ENCODE results near the gene PDAP1.

DNA sequence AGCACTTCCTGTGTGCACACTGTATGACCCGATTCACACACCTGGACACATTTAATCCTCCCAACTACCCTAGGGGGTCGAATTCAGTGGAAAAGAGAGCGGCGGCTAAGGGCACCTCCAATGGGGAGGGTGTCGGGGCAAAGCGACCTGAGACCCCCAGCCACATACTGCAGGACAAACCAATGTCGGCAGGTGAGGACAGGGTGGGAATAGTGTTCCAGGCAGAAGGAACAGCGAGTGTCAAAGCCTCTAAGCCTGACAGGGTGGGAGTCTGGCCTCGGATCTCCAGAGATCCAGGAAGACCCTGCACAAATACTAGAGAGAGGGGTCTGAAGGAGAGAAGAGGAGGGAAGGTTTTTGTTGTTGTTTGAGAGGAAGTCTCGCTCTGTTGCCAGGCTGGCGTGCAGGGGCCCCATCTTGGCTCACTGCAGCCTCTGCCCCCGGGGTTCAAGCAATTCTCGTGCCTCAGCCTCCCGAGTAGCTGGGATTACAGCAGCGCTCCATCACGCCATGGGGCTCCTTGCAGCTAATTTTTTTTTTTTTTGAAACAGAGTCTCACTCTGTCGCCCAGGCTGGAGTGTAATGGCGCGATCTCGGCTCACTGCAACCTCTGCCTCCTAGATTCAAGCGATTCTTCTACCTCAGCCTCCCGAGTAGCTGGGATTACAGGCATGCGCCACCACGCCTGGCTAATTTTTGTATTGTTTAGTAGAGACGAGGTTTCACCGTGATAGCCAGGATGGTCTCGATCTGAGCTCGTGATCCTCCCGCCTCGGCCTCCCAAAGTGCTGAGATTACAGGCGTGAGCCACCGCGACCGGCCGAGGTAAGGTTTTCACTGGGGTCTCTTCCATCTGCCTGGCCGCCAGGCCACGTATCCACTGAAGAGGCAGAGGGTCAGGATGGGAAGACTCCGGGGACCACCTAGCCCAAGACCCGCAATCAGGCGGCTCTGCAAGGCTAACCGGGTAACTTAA is 35.0 kb downstream of the PDAP1 start:
- TF ChIP-seq, protein P1, sequence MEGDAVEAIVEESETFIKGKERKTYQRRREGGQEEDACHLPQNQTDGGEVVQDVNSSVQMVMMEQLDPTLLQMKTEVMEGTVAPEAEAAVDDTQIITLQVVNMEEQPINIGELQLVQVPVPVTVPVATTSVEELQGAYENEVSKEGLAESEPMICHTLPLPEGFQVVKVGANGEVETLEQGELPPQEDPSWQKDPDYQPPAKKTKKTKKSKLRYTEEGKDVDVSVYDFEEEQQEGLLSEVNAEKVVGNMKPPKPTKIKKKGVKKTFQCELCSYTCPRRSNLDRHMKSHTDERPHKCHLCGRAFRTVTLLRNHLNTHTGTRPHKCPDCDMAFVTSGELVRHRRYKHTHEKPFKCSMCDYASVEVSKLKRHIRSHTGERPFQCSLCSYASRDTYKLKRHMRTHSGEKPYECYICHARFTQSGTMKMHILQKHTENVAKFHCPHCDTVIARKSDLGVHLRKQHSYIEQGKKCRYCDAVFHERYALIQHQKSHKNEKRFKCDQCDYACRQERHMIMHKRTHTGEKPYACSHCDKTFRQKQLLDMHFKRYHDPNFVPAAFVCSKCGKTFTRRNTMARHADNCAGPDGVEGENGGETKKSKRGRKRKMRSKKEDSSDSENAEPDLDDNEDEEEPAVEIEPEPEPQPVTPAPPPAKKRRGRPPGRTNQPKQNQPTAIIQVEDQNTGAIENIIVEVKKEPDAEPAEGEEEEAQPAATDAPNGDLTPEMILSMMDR (IDR thresholded peaks at IDR 0.05) = no peak
- no peak for TF ChIP-seq POLR2AphosphoS5 (IDR thresholded peaks at IDR 0.05)
- no peak for TF ChIP-seq POLR2A (IDR thresholded peaks at IDR 0.05)

Measured in breast epithelium (tissue), 3 donors.